Ramos (cell line): ENCODE data around the gene LUC7L3.

ENCODE experiments used
- in situ Hi-C: fragments of 300-500 bp; cut with MboI; formaldehyde crosslinking; loops from one replicate; pipeline ENCODE4 v1.14.3; 2022; ENCODE audit warnings: low sequenced_read_pairs; ENCODE audit not compliant: unreplicated experiment

Gene LUC7L3

GRCh38 chr17:50685334-50685665 is 34.1 kb upstream of the LUC7L3 start:
- in situ Hi-C loops = no loop called here

DNA sequence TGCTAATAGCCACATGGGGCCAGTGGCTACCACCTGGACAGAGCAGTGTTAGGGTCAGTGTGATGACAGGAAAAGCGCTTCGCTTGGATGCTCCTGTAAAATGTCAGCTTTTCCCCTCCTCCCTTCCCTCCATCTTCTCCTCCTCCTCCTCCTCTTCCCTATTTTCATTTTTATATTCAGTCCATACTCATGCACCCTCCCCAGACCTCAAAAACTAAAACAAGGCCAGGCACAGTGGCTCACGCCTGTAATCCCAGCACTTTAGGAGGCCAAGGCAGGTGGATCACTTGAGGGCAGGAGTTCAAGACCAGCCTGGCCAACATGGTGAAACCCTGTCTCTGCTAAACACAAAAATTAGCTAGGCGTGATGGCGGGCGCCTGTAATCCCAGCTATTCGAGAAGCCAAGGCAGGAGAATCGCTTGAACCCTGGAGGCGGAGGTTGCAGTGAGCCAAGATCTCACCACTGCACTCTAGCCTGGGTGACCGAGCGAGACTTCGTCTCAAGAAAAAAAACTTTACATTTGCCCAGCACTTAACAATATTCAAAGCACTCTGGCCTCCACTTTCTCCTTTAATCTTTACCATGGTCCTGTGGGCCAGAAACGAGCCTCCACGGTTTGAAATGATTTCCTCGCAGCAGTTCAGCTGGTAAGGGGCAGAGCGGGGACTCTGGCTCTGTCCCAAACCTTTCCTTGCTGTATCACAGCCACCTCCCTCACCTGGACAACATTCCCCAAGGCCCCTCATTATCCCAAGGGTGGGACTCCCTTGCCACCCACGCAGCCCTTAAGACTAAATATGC is 33.5 kb upstream of the LUC7L3 start:
- in situ Hi-C loops = no loop called here

DNA sequence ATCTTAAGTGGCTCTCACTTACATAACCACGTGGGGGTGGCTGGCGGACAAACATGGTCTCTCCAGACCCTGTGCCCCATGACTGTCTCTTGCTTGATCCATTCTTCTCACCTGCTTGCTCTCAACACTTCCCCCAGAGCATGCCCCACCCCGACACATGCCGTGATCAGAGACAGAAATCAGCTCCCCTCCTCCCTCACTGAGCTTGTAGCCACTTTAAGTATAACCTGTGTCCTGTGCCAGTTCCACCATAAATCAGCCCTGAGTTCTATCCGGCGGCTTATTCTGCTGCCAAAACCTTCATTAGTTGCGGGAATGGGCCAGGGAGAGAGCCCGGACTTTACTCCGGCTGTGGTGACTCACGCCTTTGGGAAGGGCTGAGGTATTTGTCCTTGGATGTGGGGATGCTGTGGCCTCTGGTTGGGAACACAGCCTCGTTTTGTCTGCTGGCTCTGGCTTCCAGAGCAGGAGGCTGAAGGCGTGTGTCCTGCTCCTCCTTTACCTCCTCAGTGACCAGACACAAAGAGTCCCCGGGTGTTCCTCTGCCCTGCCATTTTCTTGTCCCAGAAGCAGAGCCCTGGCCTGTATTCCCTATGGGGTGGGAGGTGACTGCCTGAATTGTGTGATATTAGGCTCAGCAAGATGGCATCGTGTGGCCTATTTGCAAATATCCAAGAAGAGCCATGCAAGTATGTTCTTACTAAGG is 32.8 kb upstream of the LUC7L3 start:
- in situ Hi-C loops = no loop called here

- in situ Hi-C loops = no loop called here
These were observed 32.0 kb upstream of the LUC7L3 start for GRCh38 chr17:50687200-50688066.

DNA sequence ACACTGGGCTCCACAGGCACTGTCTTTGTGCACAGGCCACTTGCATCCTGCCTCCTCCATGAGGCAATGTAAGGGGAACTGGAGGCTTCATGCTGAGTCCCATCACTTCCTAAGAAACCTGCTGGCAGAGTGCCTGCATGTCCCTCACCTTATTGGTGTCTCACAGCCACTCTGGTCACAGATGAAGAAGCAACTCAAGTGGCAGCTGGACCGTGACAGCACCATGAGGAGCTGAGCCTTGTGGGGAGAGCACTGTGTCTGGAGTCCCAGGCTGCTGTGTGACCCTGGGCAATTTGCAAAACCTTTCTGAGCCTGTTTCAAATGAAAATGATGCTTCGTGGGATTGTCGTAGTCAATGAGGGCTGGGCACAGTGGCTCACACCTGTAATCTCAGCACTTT is 31.2 kb upstream of the LUC7L3 start:
- in situ Hi-C loops = no loop called here

- in situ Hi-C loops = no loop called here
These were observed 30.2 kb upstream of the LUC7L3 start for GRCh38 chr17:50689251-50689650.

GRCh38 chr17:50689956-50690886 is 29.2 kb upstream of the LUC7L3 start:
- in situ Hi-C loops = no loop called here

DNA sequence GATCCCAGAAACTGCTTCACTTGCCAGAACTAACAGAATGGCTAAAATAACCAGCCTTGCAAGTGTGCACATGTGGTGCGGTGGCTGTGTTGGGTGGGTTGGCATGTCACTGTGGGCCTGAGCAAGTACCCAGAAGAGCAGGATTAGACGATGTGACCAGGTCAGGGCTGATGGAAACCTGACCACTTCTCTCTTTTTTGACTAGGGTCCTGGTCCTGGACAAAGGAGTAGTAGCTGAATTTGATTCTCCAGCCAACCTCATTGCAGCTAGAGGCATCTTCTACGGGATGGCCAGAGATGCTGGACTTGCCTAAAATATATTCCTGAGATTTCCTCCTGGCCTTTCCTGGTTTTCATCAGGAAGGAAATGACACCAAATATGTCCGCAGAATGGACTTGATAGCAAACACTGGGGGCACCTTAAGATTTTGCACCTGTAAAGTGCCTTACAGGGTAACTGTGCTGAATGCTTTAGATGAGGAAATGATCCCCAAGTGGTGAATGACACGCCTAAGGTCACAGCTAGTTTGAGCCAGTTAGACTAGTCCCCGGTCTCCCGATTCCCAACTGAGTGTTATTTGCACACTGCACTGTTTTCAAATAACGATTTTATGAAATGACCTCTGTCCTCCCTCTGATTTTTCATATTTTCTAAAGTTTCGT is 28.4 kb upstream of the LUC7L3 start:
- in situ Hi-C loops = no loop called here

DNA sequence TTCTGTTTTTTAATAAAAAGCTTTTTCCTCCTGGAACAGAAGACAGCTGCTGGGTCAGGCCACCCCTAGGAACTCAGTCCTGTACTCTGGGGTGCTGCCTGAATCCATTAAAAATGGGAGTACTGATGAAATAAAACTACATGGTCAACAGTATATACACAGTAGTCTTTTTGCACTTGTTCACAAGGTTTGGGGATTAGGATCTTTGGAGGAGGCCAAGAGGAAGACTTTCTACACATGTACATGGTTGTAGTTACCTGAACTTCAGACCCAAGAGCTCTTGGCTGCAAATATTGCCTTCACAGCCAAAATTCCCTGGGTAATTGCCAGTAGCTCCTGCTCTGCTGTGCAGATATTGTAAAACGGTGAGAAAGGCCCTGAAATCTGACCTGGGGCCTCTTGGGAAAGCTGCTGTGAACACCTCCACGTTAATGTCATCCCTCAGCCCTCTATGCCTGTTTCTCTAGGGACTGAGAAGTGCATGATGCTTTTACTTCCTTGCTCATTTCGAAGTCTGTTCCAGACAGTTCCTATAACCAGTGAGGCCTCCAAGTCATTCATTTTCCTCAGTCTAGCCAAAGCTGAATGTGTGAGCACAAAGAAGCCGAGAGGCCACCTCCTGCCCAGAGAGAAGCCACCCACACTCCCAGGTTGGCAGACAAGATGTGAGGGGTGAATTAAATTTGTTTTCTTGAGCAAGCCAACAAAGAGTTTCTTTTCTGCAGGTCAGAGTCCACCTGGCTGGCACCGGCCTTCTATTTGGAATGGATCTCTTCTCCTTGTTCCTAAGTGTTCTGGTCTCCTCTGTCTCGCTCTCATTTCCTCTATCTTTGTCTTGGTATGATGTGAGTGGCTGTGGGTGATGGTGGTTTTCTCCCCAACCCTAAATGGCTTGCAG is 27.6 kb upstream of the LUC7L3 start:
- in situ Hi-C loops = no loop called here

DNA sequence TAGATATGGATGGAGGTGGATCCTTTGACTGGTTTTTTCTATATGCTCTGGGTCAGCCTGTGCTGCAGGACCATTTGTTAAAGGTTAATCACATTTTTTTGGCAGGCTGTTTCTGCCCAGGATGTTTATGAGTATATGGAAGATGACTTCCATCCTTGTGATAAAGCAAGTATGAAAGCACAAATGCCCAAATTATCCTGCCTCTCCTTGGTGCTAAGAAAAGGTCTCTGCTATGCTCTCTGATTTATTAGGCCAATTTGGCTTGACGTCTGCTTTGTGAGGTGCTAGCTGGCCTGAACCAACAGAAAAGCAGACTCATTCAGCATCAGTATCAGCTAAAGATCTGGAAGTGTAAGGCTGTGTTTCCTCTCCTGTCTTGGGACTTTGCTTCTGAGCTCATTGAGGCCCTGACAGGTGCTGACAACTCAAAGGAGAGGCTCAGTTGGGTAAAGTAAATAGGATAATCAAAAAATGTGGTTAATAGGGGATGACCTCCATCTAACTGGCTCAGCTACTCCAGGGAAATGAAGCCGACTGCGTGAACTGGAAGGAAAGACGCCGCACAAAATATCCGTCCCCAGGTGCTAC is 26.9 kb upstream of the LUC7L3 start:
- in situ Hi-C loops = no loop called here

DNA sequence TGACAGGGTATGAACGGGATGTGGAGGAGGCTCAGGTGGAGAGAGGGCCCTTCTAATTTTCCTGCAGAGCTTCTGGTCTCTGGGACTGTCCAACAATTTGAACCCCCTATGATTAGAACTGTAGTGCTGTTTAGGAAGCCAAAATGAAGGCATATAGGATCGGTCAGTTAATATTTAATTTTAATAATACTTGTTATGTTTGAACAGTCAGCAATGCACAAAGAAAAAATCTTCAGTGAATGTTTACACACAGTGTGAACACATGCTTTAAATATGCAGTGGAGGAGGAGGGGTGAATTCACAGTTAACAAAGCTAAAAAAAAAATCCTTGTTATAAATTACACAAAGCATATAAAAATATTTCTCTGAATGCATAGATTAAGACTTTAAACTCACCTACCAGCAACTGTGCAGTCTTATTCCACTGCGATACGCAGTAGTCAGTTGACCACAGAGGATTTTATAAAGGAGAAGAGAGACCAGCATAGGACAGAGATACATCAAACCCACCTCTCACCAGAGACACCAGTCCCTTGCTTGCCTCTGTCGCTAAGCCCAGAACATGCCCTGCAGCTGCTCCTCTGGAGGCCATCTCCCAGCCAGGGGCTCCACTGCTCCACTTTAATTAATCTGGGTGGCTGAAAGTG is 26.2 kb upstream of the LUC7L3 start:
- in situ Hi-C loops = no loop called here

GRCh38 chr17:50696365-50696879 is 23.0 kb upstream of the LUC7L3 start:
- in situ Hi-C loops = no loop called here

DNA sequence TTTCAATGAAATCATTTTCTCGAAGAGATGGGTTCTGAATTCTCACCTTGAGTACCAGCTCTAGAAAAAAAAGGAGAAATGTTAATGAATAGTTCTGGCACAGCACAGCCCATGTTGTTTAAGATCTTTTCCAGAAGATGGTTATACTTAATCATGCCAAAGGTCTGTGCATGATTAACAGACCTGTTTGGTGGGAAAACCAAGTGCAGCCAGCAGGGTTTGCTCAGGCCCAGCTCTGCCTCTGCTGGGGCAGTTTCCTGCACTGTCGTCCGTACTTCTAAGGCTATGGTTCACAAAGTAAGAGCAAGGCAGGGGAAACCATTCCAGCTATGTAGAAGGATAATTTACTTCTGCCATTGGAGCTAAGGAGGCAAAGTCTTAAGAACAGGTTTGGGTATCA is 22.3 kb upstream of the LUC7L3 start:
- in situ Hi-C loops = no loop called here

GRCh38 chr17:50697663-50698272 is 21.6 kb upstream of the LUC7L3 start:
- in situ Hi-C loops = no loop called here

DNA sequence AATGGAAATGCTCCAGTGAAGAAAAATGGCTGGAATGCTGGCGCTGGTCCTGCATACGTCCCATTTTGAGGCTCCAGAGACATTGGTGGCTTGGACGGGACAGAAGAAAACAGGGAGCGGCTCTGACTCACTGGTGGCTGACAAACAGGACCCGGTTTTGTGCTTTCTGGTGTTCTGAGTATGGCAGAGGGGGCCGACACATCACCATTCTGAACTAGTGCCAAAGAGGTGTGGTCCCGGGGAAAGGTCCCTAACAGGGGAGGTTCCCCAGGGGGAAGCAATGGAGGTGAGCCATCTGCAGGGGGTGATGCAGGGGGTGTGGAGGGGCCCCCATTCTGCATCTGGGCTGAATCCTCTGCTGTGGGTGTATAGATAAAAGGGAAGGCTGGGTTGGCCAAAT is 20.0 kb upstream of the LUC7L3 start:
- in situ Hi-C loops = no loop called here

DNA sequence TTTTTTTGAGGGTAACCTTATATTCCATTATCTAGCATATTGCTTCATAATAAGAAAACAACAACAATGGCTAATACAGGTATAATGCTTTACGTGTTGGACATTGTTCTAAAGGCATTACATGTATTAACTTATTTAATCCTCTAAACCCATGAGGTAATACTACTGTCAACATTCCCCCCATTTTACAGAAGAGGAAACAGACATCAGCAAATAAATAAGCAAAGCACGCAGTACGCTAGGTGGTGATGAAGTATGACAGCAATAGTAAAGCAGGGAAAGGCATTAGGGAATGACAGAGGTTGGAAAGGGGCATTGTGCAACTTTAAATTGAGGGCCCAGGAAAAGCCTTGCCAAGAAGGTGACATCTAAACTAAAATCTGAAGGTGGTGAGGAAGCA is 16.2 kb upstream of the LUC7L3 start:
- in situ Hi-C loops = no loop called here
